SK-N-SH treated with all-trans-retinoic acid at 6 μM for 48 hours (cell line): Measurements from ENCODE around the gene CTDSP1.

ENCODE experiments used
- ATAC-seq: fragments of 200-7000 bp; cut with Tn5 transposase; 3 replicates; pipeline ENCODE4 v1.9.1; 2020; ENCODE audit warnings: mild to moderate bottlenecking, moderate library complexity
- ARNTL ChIP-seq: fragments of 450-650 bp; formaldehyde crosslinking; IDR thresholded peaks from 2 replicates; pipeline ENCODE4 v1.5.0; 2020; ENCODE audit warnings: low read depth, mild to moderate bottlenecking, moderate library complexity, borderline replicate concordance
- BACH2 ChIP-seq: fragments of 250-450 bp; sonication (Bioruptor Pico); IDR thresholded peaks from 2 replicates; pipeline ENCODE4 v1.9.0; 2021; ENCODE audit warnings: mild to moderate bottlenecking, borderline replicate concordance
- CREB5 ChIP-seq: fragments of 250-450 bp; sonication (Bioruptor Pico); IDR thresholded peaks from 2 replicates; pipeline ENCODE4 v1.5.1; 2020; ENCODE audit warnings: low read depth, mild to moderate bottlenecking, moderate library complexity
- CSDC2 ChIP-seq: fragments of 250-450 bp; sonication (Bioruptor Pico); IDR thresholded peaks from 2 replicates; pipeline ENCODE4 v1.5.0; 2020; ENCODE audit warnings: mild to moderate bottlenecking, moderate library complexity
- CSRNP3 ChIP-seq: fragments of 250-450 bp; sonication (Bioruptor Pico); IDR thresholded peaks from 2 replicates; pipeline ENCODE4 v1.5.1; 2021; ENCODE audit warnings: mild to moderate bottlenecking, moderate library complexity
- ESRRG ChIP-seq: fragments of 250-450 bp; sonication (Bioruptor Pico); IDR thresholded peaks from 2 replicates; pipeline ENCODE4 v1.6.1; 2021; ENCODE audit warnings: mild to moderate bottlenecking
- GLIS3 ChIP-seq: fragments of 250-450 bp; sonication (Bioruptor Pico); IDR thresholded peaks from 2 replicates; pipeline ENCODE4 v1.5.0; 2020; ENCODE audit warnings: mild to moderate bottlenecking, moderate library complexity
- ISL1 ChIP-seq: fragments of 250-450 bp; sonication (Bioruptor Pico); IDR thresholded peaks from 2 replicates; pipeline ENCODE4 v2.1.2; 2022; ENCODE audit warnings: mild to moderate bottlenecking, moderate library complexity
- OSR1 ChIP-seq: fragments of 250-450 bp; sonication (Bioruptor Pico); IDR thresholded peaks from 2 replicates; pipeline ENCODE4 v1.8.0; 2022; ENCODE audit warnings: moderate library complexity, mild to moderate bottlenecking, inconsistent platforms
- PATZ1 ChIP-seq: fragments of 250-450 bp; sonication (Bioruptor Pico); IDR thresholded peaks from 2 replicates; pipeline ENCODE4 v1.8.0; 2020; ENCODE audit warnings: mild to moderate bottlenecking, moderate library complexity, borderline replicate concordance
- PPARA ChIP-seq: fragments of 250-450 bp; sonication (Bioruptor Pico); IDR thresholded peaks from 2 replicates; pipeline ENCODE4 v1.5.0; 2020; ENCODE audit warnings: mild to moderate bottlenecking, borderline replicate concordance
- RARB ChIP-seq: fragments of 250-450 bp; sonication (Bioruptor Pico); IDR thresholded peaks from 2 replicates; pipeline ENCODE4 v1.8.0; 2021; ENCODE audit warnings: mild to moderate bottlenecking, moderate library complexity
- TCF4 ChIP-seq: fragments of 250-450 bp; sonication (Bioruptor Pico); IDR thresholded peaks from 2 replicates; pipeline ENCODE4 v1.8.0; 2021; ENCODE audit warnings: mild to moderate bottlenecking, moderate library complexity, borderline replicate concordance
- TOX ChIP-seq: fragments of 250-450 bp; sonication (Bioruptor Pico); IDR thresholded peaks from 2 replicates; pipeline ENCODE4 v1.8.0; 2021; ENCODE audit warnings: mild to moderate bottlenecking, moderate library complexity, borderline replicate concordance
- TSHZ2 ChIP-seq: fragments of 250-450 bp; sonication (Bioruptor Pico); IDR thresholded peaks from 2 replicates; pipeline ENCODE4 v1.5.0; 2020; ENCODE audit warnings: mild to moderate bottlenecking, moderate library complexity
- ZC3H10 ChIP-seq: fragments of 250-450 bp; sonication (Bioruptor Pico); IDR thresholded peaks from 2 replicates; pipeline ENCODE4 v1.5.1; 2021; ENCODE audit warnings: mild to moderate bottlenecking, moderate library complexity
- ZFP3 ChIP-seq: fragments of 250-450 bp; sonication (Bioruptor Pico); IDR thresholded peaks from 2 replicates; pipeline ENCODE4 v1.5.0; 2020; ENCODE audit warnings: mild to moderate bottlenecking, moderate library complexity
- ZNF565 ChIP-seq: fragments of 450-650 bp; formaldehyde crosslinking; conservative IDR thresholded peaks from 2 replicates; pipeline ENCODE4 v1.5.0; 2020; ENCODE audit warnings: low read depth, mild to moderate bottlenecking, moderate library complexity
- ZNF8 ChIP-seq: fragments of 450-650 bp; formaldehyde crosslinking; IDR thresholded peaks from 2 replicates; pipeline ENCODE4 v1.5.0; 2020; ENCODE audit warnings: mild to moderate bottlenecking, moderate library complexity

The CTDSP1 gene

GRCh38 chr2:218389333-218390150, 10.1 kb upstream of the CTDSP1 start:
- ATAC-seq: no peak
- TF ChIP-seq GLIS3 (CRISPR knock-in tag) (no peak), CSRNP3 (CRISPR knock-in tag) (no peak), ZFP3 (CRISPR knock-in tag) (no peak), ESRRG (no peak), BACH2 (CRISPR knock-in tag) (no peak), CSDC2 (CRISPR knock-in tag) (no peak), OSR1 (no peak), ZNF8 (CRISPR knock-in tag) (no peak)

GRCh38 chr2:218391202-218391601, 8.5 kb upstream of the CTDSP1 start:
- TF ChIP-seq PATZ1 (CRISPR knock-in tag) (no peak), ISL1 (CRISPR knock-in tag) (no peak), ESRRG (no peak), TSHZ2 (no peak), ZNF8 (CRISPR knock-in tag) (no peak), ARNTL (no peak), ZFP3 (CRISPR knock-in tag) (no peak), PPARA (CRISPR knock-in tag) (no peak), ZC3H10 (CRISPR knock-in tag) (no peak)
- TF ChIP-seq, all 23 proteins: peak for 0
- ATAC-seq: no peak

- no peak for ATAC-seq
- no peak for TF ChIP-seq PPARA (CRISPR knock-in tag)
Observed at GRCh38 chr2:218392459-218392858, 7.2 kb upstream of the CTDSP1 start.

- TF ChIP-seq TOX (CRISPR knock-in tag) (no peak), CSDC2 (CRISPR knock-in tag) (no peak), ZFP3 (CRISPR knock-in tag) (no peak), ZNF565 (CRISPR knock-in tag) (no peak), ARNTL (no peak), RARB (CRISPR knock-in tag) (no peak), BACH2 (CRISPR knock-in tag) (no peak), PPARA (CRISPR knock-in tag) (no peak), ESRRG (no peak), ZNF8 (CRISPR knock-in tag) (no peak), ISL1 (CRISPR knock-in tag) (no peak), GLIS3 (CRISPR knock-in tag) (no peak), CREB5 (CRISPR knock-in tag) (no peak), TSHZ2 (no peak), PATZ1 (CRISPR knock-in tag) (no peak), TCF4 (CRISPR knock-in tag) (no peak)
- ATAC-seq: no peak
Observed at GRCh38 chr2:218392891-218393462, 6.7 kb upstream of the CTDSP1 start.
